ENCODE measurements around the gene FKBP14. TPM values are rescaled to one million over a fixed set of nuclear protein-coding genes. Genes with fewer than 3 reads are reported as not detected.
"Not testable (repeated sequence)": the region's sequence is repeated elsewhere in the genome, so short reads cannot be mapped to it uniquely, and the experiment has no call there.

FKBP14 gene
- total RNA-seq, 1 experiment from 2014 or later = 7.1 TPM

GRCh38 chr7:29972315-29972669 lies 54.2 kb downstream of the FKBP14 start:
- in situ Hi-C loops (cut with HindIII; ENCODE audit: low pct_unique_long_range_greater_than_20kb, low sequenced_read_pairs) = no loop called here

GRCh38 chr7:29971566-29972314 lies 54.8 kb downstream of the FKBP14 start:
- no peak for DNase-seq (ENCODE audit: low read depth)
- in situ Hi-C loops (cut with HindIII; ENCODE audit: low pct_unique_long_range_greater_than_20kb, low sequenced_read_pairs) = no loop called here

More at GRCh38 chr7:29972315-29972669, 54.2 kb downstream of the FKBP14 start:
- DNase-seq (ENCODE audit: low read depth) = no peak

GRCh38 chr7:29970158-29970557 lies 56.3 kb downstream of the FKBP14 start:
- in situ Hi-C loops (cut with HindIII; ENCODE audit: low pct_unique_long_range_greater_than_20kb, low sequenced_read_pairs) = no loop called here
- DNase-seq (ENCODE audit: low read depth) = no peak

DNA sequence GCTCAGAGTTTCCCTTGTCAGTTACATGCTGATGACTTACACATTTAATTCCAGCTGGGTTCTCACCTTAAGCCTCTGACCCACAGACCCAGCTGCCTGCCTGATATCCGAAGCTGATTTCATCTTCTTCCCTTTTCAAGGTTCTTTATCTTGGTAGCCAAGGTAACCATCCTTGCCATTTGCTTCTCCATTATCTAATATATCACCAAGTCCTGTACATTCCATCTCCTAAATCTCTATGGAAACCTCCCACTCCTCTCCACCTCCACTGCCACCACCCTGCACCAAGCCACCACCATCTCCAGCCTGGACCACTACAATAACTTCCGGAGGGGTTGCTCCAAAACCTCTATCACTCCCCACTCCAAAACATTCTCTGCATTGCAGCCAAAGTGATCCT lies 56.8 kb downstream of the FKBP14 start:
- DNase-seq (ENCODE audit: low read depth) = no peak
- in situ Hi-C loops (cut with HindIII; ENCODE audit: low pct_unique_long_range_greater_than_20kb, low sequenced_read_pairs) = no loop called here

DNA sequence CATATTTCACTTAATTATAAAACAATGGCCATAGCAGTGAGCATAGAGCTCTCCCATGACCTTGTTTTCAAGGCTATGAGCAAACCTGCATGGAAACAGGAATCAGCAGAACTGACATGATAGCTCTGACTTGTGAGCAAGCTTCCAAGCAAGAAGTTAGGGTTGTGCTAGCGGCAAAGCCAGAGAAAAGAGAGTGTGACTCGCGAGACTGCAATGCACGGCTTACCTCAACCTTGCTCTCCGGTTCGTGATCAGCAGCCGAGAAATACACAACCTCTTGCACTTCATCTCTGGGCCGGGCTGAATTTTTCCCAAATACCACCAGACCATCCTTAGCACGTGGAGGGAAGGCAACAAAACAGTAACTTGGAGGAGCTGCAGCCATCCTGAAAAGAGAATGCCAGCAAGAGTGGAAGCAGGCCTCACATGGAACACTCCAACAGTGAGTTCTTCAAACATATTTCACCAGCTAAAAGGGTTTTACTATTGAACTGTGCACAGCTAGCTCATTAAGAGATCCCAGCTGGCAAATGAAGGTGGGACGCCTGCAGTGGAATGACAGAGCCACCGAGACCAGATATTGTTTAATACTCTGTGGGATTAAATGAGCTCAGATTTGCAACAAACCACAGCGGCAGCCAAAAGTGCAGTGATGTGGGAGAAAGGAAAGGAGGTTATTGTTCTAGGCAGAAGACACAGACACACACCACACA lies 57.7 kb downstream of the FKBP14 start:
- peak; percentile 30 for DNase-seq (ENCODE audit: low read depth)
- in situ Hi-C loops (cut with HindIII; ENCODE audit: low pct_unique_long_range_greater_than_20kb, low sequenced_read_pairs) = no loop called here

DNA sequence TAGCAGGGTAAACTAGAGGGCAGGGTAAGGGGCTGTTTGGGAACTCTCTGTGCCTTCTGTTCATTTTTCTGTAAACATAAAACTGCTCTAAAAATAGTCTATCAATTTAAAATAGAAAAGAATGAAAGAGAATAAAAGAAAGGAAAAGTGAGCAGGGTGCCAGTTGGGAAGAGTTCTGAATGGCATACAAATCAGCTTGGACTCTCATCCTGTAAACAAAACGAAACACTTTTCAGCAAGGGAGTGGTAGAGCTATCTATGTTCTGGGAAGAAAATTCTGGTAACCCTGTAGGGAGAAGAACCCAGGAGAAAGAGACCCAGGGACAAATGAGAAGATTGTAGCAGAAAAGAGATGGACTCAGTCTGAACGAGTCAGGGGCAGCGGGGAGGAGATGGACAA lies 61.5 kb downstream of the FKBP14 start:
- in situ Hi-C loops (cut with HindIII; ENCODE audit: low pct_unique_long_range_greater_than_20kb, low sequenced_read_pairs) = no loop called here
- DNase-seq (ENCODE audit: low read depth) = no peak

DNA sequence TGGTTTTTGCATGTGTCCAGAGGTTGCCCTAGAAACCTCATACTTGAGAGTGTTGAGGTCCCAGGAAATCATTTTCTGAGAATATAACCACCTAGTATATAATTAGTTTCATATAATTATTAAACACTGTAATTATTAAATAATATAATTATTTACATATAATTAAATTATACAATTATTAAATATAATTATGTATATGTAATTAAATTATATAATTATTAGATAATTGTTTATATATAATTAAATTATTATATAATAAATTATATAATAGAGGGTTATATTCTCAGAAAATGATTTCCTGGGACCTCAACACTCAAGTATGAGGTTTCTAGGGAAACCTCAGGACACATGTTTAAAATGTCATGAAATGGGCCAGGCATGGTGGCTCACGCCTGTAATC lies 64.5 kb downstream of the FKBP14 start:
- in situ Hi-C loops (cut with HindIII; ENCODE audit: low pct_unique_long_range_greater_than_20kb, low sequenced_read_pairs) = no loop called here
- DNase-seq (ENCODE audit: low read depth) = no peak

- DNase-seq (ENCODE audit: low read depth); in situ Hi-C loops (cut with HindIII; ENCODE audit: low pct_unique_long_range_greater_than_20kb, low sequenced_read_pairs): not testable (repeated sequence)
Observed at GRCh38 chr7:29961611-29962010, 64.9 kb downstream of the FKBP14 start.

Other genes with a start within 250 kb of the FKBP14 start
- gene WIPF3, start 220.2 kb downstream of the FKBP14 start, total RNA-seq (2014; rRNA removed; shearing (Covaris generic); ENCODE audit: low replicate concordance) = 0.27 TPM in 1 of 2 replicates, not detected in the other
- 13.2 and 20.5 TPM in 2 replicates for gene SCRN1, start 36.9 kb downstream of the FKBP14 start, total RNA-seq (2014; rRNA removed; shearing (Covaris generic); ENCODE audit: low replicate concordance)
- gene PLEKHA8, start 1.7 kb upstream of the FKBP14 start, total RNA-seq (2014; rRNA removed; shearing (Covaris generic); ENCODE audit: low replicate concordance) = 6.3 and 19.3 TPM in 2 replicates
- gene MTURN, start 108.3 kb upstream of the FKBP14 start, total RNA-seq (2014; rRNA removed; shearing (Covaris generic); ENCODE audit: low replicate concordance) = 1.6 and 6.1 TPM in 2 replicates